GM23338 (cell line): Measurements from ENCODE around the gene MGRN1. TPM values are rescaled to one million over a fixed set of nuclear protein-coding genes. Genes with fewer than 3 reads are reported as not detected.

ENCODE experiments used
- ATAC-seq: fragments of 200-7000 bp; cut with Tn5 transposase; 3 replicates; pipeline ENCODE4 v1.9.1; 2020
- DNase-seq: peaks from one replicate; pipeline ENCODE4 v3.0.0-alpha.2; 2015; ENCODE audit warnings: low spot score
- H2AFZ ChIP-seq: fragments of 200-600 bp; sonication (generic); 2 replicates; pipeline ENCODE4 v1.8.0; 2016; ENCODE audit warnings: antibody characterized with exemption, mild to moderate bottlenecking, moderate library complexity
- H3F3A ChIP-seq: fragments of 200-600 bp; sonication (generic); replicated peaks from 2 replicates; pipeline ENCODE4 v1.8.0; 2017; ENCODE audit warnings: antibody characterized with exemption, mixed run types, low read depth
- H3K27ac ChIP-seq: fragments of 200-600 bp; sonication (generic); 2 replicates; pipeline ENCODE4 v1.6.1; 2016; ENCODE audit warnings: low read depth
- H3K27me3 ChIP-seq: fragments of 200-600 bp; sonication (generic); 2 replicates; pipeline ENCODE4 v1.8.0; 2016; ENCODE audit warnings: mild to moderate bottlenecking, mixed run types, moderate library complexity; ENCODE audit not compliant: insufficient read depth
- H3K36me3 ChIP-seq: fragments of 200-600 bp; sonication (generic); 2 replicates; pipeline ENCODE4 v1.8.0; 2016; ENCODE audit warnings: mild to moderate bottlenecking; ENCODE audit not compliant: insufficient read depth
- H3K4me1 ChIP-seq: fragments of 200-600 bp; sonication (generic); 2 replicates; pipeline ENCODE4 v1.8.0; 2016; ENCODE audit warnings: mild to moderate bottlenecking, moderate library complexity; ENCODE audit not compliant: insufficient read depth
- H3K4me2 ChIP-seq: fragments of 200-600 bp; sonication (generic); 2 replicates; pipeline ENCODE4 v1.7.1; 2017; ENCODE audit warnings: mixed run types
- H3K4me3 ChIP-seq: fragments of 200-600 bp; sonication (generic); 2 replicates; pipeline ENCODE4 v1.6.1; 2016; ENCODE audit warnings: mixed run types
- H3K79me2 ChIP-seq: fragments of 200-600 bp; sonication (generic); replicated peaks from 2 replicates; pipeline ENCODE4 v1.8.0; 2017; ENCODE audit warnings: mild to moderate bottlenecking; ENCODE audit not compliant: insufficient read depth
- H3K9me2 ChIP-seq: fragments of 200-600 bp; sonication (generic); 2 replicates; pipeline ENCODE4 v1.8.0; 2017; ENCODE audit not compliant: insufficient read depth
- H4K20me1 ChIP-seq: fragments of 200-600 bp; sonication (generic); replicated peaks from 2 replicates; pipeline ENCODE4 v1.8.0; 2017; ENCODE audit warnings: mild to moderate bottlenecking; ENCODE audit not compliant: insufficient read depth
- H3K27ac Mint-ChIP-seq: 2 replicates; pipeline ENCODE4 v1.8.0; 2020; ENCODE audit warnings: inconsistent platforms, mild to moderate bottlenecking, moderate library complexity, mixed read lengths
- H3K27me3 Mint-ChIP-seq: 3 replicates; pipeline ENCODE4 v1.8.0; 2022; ENCODE audit warnings: low read depth, mild to moderate bottlenecking, moderate library complexity, mixed read lengths, inconsistent platforms; ENCODE audit not compliant: insufficient read depth, poor library complexity
- H3K36me3 Mint-ChIP-seq: 3 replicates; pipeline ENCODE4 v1.8.0; 2021; ENCODE audit warnings: low read depth, mild to moderate bottlenecking, inconsistent platforms, moderate library complexity, mixed read lengths
- H3K4me1 Mint-ChIP-seq: 3 replicates; pipeline ENCODE4 v1.8.0; 2020; ENCODE audit warnings: mild to moderate bottlenecking, inconsistent platforms, mixed read lengths
- H3K4me3 Mint-ChIP-seq: 3 replicates; pipeline ENCODE4 v1.8.0; 2021; ENCODE audit warnings: moderate library complexity, mild to moderate bottlenecking, inconsistent platforms, mixed read lengths
- H3K9me3 Mint-ChIP-seq: 3 replicates; pipeline ENCODE4 v1.8.0; 2020; ENCODE audit warnings: moderate library complexity, mild to moderate bottlenecking, inconsistent platforms, mixed read lengths
- EZH2phosphoT487 ChIP-seq: fragments of 200-600 bp; sonication (generic); IDR thresholded peaks from one replicate; pipeline ENCODE4 v1.8.1; 2018; ENCODE audit warnings: antibody characterized with exemption; ENCODE audit not compliant: unreplicated experiment
- JUNB ChIP-seq: IDR thresholded peaks from one replicate; pipeline ENCODE4 v1.6.1; 2016; ENCODE audit warnings: antibody characterized with exemption; ENCODE audit not compliant: unreplicated experiment
- NANOG ChIP-seq: IDR thresholded peaks from 2 replicates; pipeline ENCODE4 v1.6.1; 2016; ENCODE audit warnings: antibody characterized with exemption, borderline replicate concordance
- POLR2AphosphoS5 ChIP-seq: IDR thresholded peaks from 2 replicates; pipeline ENCODE4 v1.6.1; 2016; ENCODE audit warnings: antibody characterized with exemption, low read depth
- STAT1 ChIP-seq: IDR thresholded peaks from one replicate; pipeline ENCODE4 v1.6.1; 2016; ENCODE audit warnings: antibody characterized with exemption; ENCODE audit not compliant: unreplicated experiment
- polyA plus RNA-seq: library from polyadenylated mRNA; unstranded; fragments of >200 nt; fragmentation: Nextera tagmentation; extraction: Ambion mirVana; gene quantifications from 2 replicates; pipeline ENCODE4 v1.2.1, GENCODE V29; 2016
- total RNA-seq: library from RNA; depleted of rRNA; stranded (reverse); fragments of >200 nt; shearing (Covaris generic); gene quantifications from 2 replicates; pipeline ENCODE4 v1.2.3, GENCODE V29; 2014
- TF ChIP-seq, protein P1 (sequence below): IDR thresholded peaks from one replicate; pipeline ENCODE4 v1.6.1; 2018; ENCODE audit warnings: antibody characterized with exemption; ENCODE audit not compliant: unreplicated experiment
- TF ChIP-seq, protein P2 (sequence below), 2 experiments: fragments of 200-600 bp in 1 of 2; sonication (generic) in 1 of 2; conservative IDR thresholded peaks; 2 replicates each; pipeline versions ENCODE4 v1.5.1 to v1.6.1; 2016 to 2017; ENCODE audit warnings: antibody characterized with exemption in 2 of 2, low read depth in 2 of 2, mild to moderate bottlenecking in 2 of 2, moderate library complexity in 1 of 2
- TF ChIP-seq, protein P3 (sequence below): IDR thresholded peaks from 2 replicates; pipeline ENCODE4 v1.6.1; 2016; ENCODE audit warnings: antibody characterized with exemption

MGRN1 gene
- total and polyA plus RNA-seq, 2 experiments from 2014 or later, result 13.1 to 71.8 TPM

DNA sequence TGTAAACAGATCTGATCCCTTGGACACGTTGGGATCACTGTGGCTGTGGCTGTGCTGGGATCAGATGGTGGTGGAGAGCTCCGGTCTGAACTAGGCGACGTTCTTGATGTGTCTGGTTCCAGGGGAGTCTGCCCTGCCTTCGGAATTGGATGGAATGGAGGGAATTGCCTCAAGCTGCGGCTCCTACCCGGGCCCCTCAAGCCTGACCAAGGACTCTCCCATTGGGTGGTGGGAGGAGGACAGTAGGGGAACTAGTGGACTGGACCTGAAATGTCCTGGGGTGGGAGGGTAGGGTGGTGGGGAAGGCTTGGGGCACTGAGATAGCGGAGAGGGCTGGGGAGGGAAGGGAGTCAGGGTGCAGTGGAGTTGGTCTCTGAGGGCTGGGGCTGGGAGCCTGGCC lies 6.7 kb upstream of the MGRN1 start (continued):
- TF ChIP-seq, protein P1, sequence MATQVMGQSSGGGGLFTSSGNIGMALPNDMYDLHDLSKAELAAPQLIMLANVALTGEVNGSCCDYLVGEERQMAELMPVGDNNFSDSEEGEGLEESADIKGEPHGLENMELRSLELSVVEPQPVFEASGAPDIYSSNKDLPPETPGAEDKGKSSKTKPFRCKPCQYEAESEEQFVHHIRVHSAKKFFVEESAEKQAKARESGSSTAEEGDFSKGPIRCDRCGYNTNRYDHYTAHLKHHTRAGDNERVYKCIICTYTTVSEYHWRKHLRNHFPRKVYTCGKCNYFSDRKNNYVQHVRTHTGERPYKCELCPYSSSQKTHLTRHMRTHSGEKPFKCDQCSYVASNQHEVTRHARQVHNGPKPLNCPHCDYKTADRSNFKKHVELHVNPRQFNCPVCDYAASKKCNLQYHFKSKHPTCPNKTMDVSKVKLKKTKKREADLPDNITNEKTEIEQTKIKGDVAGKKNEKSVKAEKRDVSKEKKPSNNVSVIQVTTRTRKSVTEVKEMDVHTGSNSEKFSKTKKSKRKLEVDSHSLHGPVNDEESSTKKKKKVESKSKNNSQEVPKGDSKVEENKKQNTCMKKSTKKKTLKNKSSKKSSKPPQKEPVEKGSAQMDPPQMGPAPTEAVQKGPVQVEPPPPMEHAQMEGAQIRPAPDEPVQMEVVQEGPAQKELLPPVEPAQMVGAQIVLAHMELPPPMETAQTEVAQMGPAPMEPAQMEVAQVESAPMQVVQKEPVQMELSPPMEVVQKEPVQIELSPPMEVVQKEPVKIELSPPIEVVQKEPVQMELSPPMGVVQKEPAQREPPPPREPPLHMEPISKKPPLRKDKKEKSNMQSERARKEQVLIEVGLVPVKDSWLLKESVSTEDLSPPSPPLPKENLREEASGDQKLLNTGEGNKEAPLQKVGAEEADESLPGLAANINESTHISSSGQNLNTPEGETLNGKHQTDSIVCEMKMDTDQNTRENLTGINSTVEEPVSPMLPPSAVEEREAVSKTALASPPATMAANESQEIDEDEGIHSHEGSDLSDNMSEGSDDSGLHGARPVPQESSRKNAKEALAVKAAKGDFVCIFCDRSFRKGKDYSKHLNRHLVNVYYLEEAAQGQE, result no peak
- TF ChIP-seq, protein P2, sequence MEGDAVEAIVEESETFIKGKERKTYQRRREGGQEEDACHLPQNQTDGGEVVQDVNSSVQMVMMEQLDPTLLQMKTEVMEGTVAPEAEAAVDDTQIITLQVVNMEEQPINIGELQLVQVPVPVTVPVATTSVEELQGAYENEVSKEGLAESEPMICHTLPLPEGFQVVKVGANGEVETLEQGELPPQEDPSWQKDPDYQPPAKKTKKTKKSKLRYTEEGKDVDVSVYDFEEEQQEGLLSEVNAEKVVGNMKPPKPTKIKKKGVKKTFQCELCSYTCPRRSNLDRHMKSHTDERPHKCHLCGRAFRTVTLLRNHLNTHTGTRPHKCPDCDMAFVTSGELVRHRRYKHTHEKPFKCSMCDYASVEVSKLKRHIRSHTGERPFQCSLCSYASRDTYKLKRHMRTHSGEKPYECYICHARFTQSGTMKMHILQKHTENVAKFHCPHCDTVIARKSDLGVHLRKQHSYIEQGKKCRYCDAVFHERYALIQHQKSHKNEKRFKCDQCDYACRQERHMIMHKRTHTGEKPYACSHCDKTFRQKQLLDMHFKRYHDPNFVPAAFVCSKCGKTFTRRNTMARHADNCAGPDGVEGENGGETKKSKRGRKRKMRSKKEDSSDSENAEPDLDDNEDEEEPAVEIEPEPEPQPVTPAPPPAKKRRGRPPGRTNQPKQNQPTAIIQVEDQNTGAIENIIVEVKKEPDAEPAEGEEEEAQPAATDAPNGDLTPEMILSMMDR (conservative IDR thresholded peaks at IDR 0.05; ENCODE audit: low read depth in 2 of 2), result no peak

DNA sequence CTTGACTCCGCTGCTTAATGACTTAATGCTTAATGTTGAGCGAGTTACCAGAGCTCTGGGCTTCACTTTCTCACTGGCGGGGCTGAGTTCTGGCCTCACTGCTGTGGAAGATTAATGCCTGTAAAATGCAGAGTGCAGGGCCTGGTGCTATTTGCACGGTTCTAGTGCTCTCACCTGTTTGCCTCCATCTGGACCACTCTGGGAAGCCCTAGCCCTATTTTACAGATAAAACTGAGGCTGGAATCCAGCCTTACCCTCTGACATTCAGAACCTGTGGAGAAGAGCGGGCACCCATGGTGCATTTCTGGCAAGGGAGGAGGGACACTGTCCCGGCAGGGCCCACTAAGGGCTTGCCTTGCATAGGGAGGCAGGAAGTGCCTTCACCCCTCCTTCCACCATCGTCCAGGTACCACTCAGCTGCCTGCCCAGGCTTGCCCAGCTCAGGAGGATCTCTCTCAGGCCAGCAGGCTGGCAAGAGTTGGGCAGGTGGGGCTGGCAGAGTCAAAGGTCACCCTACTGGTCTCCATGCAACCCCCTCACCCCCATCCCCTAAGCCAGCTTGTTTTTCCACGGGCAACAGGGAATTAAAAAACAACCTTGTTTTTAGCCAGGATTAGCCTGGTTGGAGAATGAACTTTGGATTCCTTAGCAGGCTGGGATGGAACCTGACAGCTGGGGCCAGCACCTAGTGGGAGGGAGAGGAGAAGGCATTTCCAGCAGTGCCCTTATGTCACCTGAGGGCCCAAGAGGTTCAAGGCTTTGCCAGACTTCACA lies 5.8 kb upstream of the MGRN1 start:
- Mint-ChIP-seq H3K27ac (peak overlapping the region; percentile 100), H3K36me3 (no peaks in the 10 kb centered on the region), H3K4me3 (peak overlapping the region; percentile 17; the same call in 1 of the 3 replicates), H3K4me1 (peaks cover 26% of the 10 kb centered on the region), H3K27me3 (peaks cover 29% of the 10 kb centered on the region), H3K9me3 (no peaks in the 10 kb centered on the region; the same call in 2 of the 3 replicates)
- no peak for ATAC-seq
- H3K27ac ChIP-seq, result peak overlapping the region; percentile 59; the same call in 1 of the 2 replicates
- no peaks in the 10 kb centered on the region for H3K27me3 ChIP-seq
- peaks cover 24% of the 10 kb centered on the region for H3K4me1 ChIP-seq
- no peaks in the 10 kb centered on the region for H3K9me2 ChIP-seq
- H3F3A ChIP-seq, result peaks cover 39% of the 10 kb centered on the region
- no peaks in the 10 kb centered on the region for H4K20me1 ChIP-seq
- H2AFZ ChIP-seq, result peak overlapping the region; percentile 66; the same call in 1 of the 2 replicates
- H3K4me2 ChIP-seq, result no peak overlapping the region
- DNase-seq, result no peak
- no peaks in the 10 kb centered on the region for H3K36me3 ChIP-seq
- H3K79me2 ChIP-seq, result peaks cover 4% of the 10 kb centered on the region
- no peak overlapping the region for H3K4me3 ChIP-seq
- TF ChIP-seq, protein P3, sequence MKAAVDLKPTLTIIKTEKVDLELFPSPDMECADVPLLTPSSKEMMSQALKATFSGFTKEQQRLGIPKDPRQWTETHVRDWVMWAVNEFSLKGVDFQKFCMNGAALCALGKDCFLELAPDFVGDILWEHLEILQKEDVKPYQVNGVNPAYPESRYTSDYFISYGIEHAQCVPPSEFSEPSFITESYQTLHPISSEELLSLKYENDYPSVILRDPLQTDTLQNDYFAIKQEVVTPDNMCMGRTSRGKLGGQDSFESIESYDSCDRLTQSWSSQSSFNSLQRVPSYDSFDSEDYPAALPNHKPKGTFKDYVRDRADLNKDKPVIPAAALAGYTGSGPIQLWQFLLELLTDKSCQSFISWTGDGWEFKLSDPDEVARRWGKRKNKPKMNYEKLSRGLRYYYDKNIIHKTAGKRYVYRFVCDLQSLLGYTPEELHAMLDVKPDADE, result no peak
- TF ChIP-seq EZH2phosphoT487 (no peak), POLR2AphosphoS5 (no peak), JUNB (no peak), NANOG (no peak), STAT1 (no peak)
- TF ChIP-seq, protein P1, result no peak
